Embryonic facial prominence (tissue), 1 donor: ENCODE data around the gene TTC6.
A peak's percentile ranks its signal among the peaks of the same experiment; 100 is the strongest.

ENCODE experiments used
- DNase-seq: peaks from one replicate; pipeline ENCODE4 v3.0.0-alpha.2; 2016; ENCODE audit errors: extremely low spot score

Gene TTC6

DNA sequence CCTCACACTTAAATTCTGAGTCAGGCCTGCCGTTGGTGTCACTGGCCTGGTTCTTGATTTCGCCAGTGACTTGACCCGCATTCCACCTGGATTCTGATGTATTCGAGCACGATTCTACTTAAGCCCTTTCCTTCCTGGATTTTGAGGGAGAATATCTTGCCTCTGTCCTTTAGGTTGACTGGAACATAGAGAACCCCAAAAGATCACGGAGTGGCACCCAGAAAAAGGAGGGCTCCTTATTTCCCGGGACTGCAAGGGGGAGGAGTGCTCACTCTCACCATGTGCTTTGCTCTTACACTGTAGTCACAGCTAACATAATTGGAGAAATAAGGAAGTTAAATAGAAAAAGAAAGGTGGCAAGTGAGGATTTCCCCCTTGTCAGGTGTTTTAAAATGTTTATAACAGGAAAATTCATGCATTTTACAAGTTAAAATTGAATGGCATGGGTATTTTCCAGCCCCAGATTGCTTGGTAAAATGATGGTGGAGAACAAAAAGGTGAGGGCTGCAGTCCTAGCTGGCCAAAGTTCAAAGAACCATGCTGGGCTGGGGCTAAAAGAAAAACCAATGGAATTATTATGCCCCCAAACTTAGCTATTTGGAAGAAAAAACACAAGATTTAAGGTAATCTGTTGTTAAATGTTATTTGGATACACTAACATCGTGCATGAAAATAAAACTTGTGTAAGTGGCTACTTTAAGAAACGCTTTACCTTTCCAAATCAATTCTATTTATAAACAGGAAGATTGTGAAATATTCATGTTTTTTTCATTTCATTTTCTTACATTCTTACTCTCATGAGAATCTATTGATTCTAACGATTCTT, 9.2 kb upstream of the TTC6 start:
- DNase-seq, result no peak

DNA sequence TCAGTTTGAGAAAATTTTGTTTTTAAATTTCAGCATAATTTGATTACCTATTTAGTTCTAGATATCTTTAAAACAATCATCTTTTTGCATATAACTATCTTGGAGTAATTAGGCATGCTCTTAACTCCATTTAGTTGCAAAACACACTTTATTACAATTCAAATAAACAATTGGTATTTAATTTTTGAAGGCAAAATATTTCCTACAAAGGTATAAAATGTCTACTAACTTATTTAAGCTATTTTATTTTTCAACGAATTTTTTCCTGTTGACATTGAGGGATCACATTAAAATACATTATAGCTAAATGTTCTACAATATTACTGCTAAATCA, 8.7 kb upstream of the TTC6 start:
- DNase-seq, result no peak

DNA sequence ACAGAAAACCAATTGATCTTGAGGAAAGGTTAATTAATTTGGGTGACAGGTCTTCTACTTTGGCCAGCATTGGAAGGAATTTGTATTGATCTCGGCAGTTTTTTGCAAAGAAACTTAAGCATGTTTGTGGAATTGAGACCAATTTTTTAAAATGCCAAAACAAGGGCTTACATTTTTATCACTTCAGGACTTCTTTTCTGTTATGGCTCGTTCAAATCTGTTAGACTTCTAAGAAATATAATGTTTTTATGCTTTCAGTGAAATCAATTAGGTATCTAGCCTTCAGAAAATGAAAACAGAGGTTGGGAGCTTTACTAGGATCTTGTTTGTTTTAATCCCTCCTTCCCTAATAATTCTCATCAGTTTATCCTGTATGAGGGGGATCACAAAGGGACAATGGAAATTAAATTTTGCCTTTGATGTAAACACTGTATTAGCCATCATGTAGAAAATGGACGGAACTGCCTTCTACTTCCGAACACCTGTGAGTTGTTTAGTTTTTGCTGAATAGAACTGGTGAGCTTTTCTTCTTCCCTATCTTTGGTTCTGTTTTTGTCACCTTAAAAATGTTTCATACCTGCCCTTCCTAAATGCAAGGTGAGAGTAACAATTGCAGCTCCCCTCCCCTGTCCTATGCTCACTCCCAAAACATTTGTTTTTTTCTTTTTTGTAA, 8.2 kb upstream of the TTC6 start:
- DNase-seq, result no peak

- DNase-seq, result no peak
These were observed 7.4 kb upstream of the TTC6 start for GRCh38 chr14:37587881-37588666.

- no peak for DNase-seq
These were observed 6.8 kb upstream of the TTC6 start for GRCh38 chr14:37588667-37588955.

DNA sequence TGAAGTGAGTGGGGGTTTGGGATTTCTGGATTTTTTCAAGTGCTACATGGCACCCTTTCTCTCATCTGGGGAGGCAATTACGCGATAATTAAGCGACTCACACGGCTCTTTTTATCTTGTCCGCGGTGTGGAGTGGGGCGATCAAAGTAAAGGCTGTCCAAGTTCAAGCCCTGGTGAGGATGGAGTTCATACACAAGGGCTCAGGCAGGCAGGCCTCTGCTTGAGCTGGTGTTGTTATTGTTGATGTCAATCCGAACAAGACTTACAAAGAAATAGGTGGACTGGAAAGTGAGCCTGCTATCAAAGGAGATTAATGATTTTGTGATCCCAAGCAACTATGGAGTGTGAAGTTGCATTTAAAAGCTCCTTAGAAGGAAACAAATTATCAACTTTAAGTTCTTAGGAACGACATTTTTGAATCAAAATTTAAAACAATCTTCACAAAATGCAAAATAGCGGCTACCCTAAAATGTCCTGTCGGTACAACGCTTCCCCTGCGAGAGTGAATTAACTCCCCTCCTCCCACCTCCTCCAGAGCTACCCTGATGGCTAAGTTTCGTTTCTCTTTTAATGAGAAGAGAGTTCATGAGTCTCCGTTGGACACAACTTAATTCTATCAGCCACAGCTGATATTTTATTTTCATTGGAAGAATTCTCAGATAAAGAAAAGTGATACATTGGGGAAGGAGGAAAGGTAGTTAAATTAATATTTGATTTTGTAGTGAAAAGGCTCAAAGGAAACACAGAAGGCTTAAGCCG, 6.3 kb upstream of the TTC6 start:
- no peak for DNase-seq

DNA sequence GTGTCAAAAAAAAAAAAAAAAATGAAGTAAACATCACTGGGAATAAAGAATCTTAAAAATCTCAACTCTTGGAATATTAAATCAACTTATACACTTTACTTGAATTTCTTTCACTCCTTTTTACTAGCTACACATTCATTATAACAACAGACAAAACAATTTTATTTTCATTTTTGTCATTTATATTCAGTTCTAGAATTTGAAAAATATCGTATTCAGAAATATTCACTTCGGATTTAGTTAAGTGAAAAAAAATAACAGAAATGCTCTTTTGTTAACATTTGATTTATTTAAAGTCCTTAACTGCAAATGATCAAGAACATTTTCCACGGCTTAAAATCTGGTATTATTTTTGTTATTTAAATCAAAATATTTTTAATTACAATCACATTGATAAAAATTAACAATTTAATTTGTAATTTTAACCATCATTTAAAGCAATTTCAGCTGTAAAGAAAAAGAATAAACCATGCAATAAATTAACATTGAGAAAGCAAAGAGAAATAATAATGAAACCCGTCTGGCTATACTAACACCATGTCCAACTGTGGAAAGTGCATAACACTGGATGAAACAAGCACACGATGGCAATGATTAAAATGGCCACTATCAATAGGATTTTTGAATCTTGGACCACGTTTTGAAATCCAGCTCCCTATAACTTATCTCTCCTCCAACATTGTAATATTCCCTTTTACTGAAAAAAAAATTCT, 5.6 kb upstream of the TTC6 start:
- no peak for DNase-seq

DNA sequence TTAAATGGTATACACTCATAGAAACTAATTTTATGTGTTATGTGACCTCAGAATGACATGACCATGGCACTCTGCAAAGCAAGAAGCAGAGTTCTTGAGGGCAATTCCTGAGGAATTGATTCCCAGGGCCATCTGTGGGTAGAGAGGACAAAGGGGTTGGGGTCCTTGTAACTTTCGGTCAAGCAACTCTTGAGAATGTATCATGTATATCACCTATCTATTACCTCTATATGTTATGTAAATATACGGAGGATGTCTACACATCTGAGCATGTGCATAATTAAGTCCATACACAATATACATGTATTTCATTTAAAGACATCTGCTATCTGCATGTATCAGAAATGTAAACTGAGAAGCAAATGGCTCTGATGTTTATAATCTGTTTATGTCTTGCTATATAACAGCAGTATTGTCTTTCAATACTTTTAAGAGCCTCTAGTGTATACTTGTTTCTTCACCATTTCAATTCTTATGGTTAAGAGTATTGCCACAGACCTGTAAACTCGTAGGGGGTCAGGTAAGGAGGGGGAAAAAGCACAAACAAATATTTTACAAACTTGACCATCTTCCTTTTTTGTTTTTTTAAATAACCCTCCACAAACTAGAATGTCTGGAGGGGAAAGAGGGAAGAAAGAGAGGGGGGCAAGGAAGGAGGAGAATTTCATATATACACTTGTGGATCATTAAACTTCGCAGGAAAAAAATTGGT, 4.8 kb upstream of the TTC6 start:
- DNase-seq, result no peak

DNA sequence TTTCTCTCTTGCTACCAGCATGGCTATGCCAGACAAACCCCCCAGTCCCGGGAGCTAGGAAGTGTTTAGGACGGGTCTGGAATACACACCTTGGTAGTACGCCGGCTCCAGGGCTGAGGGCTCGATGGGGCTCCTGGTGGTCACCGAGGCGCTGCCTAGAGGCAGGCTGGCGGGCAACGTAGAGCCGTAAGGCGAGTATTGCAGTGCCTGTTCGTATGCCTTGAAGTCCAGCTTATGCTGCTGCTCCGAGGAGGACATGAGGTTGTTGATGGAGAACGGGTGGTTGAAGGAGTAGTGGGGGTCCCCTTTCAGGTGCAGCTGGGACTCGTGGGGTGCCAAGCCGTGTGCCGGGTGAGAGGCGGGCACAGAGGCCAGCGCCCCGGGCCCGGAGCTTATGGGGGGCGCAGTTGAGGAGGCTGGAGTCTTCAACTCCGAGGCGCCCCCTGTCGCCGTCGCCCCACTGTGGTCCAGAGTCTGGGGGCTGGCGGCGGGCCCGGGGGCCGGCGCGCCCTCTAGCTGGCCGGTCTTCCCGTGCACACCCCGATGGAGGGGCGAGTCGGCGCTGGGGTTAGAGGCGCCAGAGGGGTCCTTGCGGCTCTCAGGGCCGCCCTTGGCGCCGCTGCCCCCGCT, 4.0 kb upstream of the TTC6 start:
- no peak for DNase-seq

GRCh38 chr14:37591941-37592481, 3.4 kb upstream of the TTC6 start:
- no peak for DNase-seq

DNA sequence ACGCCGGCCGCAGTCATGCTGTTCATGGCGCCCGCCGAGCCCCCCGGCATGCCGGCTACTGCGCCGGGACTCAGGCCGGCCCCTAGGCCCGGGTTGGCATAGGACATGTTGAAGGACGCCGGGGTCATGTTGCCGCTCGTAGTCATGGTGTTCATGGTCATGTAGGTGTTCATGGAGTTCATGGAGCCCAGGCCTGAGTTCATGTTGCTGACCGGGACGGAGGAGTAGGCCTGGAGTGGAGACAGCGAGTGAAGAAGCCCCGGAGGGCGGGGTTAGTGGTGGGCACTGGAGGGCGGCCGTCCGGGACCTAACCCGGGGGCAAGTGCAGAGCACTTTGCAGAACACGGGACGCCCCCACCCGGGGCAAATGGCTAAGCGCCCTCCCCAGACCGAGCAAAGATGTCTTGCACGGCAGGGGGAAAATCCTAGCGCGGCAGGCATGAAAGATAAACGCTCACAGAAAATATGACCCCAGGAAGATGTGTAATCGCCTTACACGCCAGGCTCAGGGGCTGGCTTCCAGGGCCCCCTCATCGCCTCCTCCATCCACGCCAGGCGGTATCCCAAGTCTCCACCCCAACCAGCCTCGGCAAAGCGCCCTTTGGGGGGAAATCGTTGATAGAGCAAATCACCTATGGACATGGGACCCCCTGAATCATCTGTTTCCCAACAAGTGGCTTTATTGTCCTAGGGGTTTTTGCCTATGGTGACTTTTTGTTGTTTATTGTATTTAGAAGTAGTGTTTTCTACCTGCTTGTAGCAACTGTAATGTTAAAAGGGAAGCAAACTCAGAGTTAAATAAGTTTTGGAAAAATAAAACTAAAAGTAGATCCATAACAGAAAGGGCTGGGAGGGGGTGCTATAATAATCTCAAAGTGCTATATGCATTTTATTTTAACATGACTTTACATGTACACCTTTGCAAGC, 2.7 kb upstream of the TTC6 start:
- DNase-seq, result no peak

GRCh38 chr14:37593511-37594237, 1.8 kb upstream of the TTC6 start:
- no peak for DNase-seq

DNA sequence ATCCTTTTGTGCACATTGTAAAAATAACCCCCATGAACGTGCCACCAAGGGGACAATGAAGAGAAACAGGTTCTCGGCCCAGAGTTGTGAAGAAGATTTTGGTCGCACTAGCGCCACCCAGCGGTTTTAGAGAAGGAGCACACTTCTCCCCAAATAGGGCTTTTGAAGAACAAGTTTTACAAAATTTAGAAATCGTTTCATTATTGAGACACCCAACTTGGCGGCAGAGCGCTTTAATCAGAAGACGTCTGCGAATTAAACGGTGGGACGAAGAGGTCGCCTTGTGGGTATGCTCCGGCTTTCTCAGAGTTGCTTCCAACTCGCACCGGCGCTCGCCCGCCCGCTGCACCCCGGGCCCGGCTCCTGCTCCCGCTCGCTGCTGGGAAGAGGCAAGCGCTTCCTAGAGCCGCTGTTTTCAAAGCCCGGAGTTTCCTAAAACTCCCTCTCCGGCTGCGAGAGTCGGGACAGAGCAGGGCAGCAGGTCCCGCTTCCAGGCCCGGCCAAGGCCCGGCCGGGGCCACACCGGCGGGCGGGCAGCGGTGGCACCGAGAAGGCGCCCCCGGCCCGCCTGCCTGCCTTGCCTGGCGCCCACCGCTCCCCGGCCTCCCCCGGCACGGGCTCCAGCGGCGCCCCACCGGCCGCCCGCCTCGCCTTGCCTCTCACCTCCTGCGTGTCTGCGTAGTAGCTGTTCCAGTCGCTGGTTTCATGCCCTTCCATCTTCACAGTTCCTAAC, 1.0 kb upstream of the TTC6 start:
- peak; percentile 65 for DNase-seq

GRCh38 chr14:37595809-37596621, 586 bp downstream of the TTC6 start:
- no peak for DNase-seq

- DNase-seq, result no peak
These were observed 1.5 kb downstream of the TTC6 start for GRCh38 chr14:37596790-37597472.

DNA sequence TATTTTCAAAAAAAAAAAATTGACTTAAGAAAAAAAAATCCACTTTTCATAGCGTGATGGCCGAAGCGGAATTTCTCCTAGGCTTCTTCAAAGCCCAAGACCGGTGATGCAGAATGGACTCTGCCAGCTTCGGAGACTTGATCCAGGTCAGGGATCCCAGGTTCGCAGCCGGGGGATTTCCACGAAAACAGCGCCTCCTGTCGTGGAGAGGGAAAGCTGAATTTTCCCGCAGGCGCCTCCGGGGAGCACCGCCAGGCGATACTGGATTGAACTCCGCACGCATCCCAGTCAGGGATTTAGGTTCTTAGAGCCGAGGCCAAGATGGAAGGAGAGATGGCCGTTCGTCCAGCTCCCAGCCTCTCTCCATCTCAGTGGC, 2.1 kb downstream of the TTC6 start:
- DNase-seq, result no peak
